DMS153 treated with DMSO at 0.1 percent for 48 hours (cell line): ENCODE data around the gene B9D2.
"Not testable (repeated sequence)": the region's sequence is repeated elsewhere in the genome, so short reads cannot be mapped to it uniquely, and the experiment has no call there.

Source experiments
- DNase-seq: peaks from one replicate; lab custom pipeline; 2025; ENCODE audit not compliant: unreplicated experiment; lab: John Stamatoyannopoulos, UW

Gene B9D2, protein sequence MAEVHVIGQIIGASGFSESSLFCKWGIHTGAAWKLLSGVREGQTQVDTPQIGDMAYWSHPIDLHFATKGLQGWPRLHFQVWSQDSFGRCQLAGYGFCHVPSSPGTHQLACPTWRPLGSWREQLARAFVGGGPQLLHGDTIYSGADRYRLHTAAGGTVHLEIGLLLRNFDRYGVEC

DNA sequence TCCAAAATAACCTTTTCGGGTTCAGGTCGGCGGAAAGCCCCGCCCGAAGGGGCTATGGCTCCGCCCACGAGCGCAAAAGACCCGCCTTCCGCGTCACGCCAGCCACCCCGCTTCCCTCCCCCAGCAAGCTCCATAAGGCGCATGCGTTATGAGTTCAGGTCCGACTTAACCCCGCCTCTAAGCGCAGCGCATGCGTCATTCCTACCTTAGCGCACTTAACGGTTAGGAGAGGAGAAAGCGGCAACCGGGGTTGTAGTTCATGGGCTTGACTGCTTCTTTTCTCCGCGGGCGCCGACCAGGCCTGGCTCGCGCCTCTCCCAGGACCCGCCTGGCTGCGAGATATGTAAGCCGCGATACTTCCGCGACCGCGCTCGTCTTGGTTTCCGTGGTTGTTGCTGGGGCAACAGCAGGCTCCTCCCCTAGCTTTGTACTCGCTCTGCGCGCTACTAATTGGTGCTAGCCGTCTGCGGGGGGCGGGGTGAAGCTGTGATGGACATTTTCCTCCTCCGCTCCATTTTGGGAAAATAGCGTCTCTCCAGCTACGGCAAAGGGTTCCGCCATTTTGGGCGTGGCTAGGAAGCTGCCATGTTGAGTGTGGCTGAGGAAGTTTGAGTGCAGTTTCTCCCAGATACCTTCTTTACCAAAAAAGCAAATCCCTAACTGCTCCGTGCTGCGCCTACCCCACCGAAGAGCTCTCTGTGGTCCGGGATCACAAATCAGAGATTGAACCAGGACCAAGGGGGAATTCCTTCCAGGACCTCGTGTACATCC, at the start of gene B9D2:
Gene B9D2, minus strand, starts transcription at position 397 of the 771 bp plus-strand sequence. CDS start 630 bp downstream, outside the sequence.
- DNase-seq = peak; percentile 97

DNA sequence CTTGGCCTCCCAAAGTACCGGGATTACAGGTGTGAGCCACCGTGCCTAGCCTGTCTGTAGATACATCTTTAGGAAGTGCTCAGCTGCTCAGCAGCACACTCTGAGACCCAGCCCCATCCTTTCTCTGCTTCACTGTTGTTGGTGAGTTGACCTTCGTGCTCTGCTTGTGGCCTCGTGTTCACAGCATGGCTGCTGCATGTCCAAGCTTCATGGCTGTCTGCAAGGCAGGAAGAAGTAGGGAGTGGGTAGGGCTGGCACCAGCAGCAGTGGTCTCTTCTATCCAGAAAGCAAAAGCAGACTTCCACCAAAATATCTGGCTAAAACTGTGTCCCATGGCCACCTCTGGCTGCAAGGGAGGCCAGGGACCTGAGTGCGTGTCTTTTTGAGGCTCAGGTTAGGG, 49.0 kb upstream of the B9D2 start:
- no peak for DNase-seq

DNA sequence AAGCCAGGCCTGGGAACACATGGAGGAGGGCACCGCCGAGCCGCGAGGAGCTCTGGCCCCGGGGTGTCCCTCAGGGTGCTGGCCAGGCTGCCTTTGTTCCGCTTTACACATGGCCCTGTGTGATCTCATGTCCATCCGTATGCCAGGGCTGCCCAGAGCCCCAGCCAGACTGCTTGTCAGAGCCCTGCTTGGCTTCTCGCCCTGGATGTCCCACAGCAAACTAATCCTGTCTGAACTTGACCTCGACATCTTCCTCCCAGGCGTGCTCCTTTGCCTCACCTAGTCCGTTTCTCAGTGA, 48.0 kb upstream of the B9D2 start:
- no peak for DNase-seq

DNA sequence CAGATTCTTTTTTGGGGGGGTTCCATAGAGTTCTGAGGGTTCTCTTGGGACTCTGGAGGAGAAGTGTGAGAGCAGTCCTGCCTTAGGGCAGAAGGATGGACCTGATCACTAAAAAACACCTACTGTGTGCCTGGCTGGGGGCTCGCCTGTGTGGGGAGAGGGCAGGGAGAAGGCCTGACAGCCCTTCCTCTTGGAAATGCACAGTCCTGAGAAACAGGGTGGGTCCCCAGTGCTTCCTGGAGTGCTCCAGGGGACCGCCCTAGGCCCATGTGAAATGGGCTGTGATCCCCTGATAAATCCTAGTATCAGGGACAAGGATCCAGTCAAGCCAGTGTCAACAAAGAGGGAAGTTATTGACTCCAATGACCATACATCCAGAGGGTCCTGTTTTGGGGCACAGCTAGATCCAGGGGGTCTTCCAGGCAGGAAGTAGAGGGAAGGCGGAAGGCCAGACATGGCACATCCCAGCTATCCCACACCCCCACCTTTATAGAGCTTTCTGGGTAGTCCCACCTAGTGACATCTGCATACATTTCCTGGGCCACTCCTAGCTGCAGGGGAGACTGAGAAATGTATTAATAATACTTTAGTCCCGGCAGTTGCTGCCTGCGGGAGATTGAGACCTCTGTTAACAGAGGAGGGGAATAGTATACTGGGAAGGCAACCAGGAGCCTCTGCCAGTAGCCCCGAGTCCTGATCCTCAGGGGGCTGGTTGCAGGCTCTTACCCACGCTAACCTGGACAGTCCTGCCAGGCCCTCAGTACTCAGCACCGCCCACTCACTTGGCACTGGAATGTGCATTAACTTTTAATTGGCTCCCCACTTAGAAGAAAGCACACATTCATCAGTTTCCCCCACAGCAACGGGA, 47.4 kb upstream of the B9D2 start:
- no peak for DNase-seq

DNA sequence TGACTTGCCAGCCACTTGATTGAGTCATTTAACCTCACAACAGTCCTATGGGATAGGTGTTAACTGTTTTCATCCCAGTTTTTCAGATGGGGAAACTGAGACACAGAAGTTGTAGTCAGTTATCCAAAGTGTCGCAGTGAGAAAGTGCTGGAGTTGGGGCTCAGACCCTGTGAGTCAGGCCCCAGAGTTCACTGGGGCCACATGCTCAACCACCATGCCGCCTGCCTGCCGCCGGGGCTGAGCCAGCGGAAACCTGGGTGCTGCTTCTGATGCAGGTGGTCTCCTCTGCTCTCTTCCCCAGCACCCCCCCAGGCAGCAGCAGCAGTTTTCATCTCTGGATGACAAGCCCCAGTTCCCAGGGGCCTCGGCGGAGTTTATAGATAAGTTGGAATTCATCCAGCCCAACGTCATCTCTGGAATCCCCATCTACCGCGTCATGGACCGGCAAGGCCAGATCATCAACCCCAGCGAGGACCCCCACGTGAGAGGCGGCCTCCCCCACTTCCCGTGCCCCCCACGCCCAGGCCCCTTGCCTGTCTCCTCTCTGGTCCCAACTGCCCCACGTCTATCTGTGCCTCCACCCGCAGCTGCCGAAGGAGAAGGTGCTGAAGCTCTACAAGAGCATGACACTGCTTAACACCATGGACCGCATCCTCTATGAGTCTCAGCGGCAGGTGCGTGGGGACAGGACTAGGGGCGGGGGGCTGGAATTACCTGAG, 46.5 kb upstream of the B9D2 start:
- no peak for DNase-seq

DNA sequence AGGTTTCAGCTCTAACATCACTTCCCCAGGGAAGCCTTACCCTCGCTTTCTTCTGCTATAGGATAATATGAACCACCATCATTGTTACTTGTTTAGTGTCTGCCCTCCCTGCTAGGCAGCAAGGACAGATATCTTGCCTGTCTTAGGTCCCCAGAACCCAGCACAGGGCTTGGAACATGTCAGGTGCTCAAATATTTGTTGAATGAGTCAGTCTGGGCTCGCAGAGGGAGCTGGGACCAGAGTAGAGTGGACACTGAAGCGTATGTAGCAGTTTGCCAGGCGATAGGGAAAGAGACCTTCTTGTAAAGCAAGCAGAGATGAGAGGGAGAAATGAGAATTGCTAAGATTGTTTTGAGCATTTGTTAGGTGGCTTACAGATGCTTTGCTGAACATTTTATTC, 45.3 kb upstream of the B9D2 start:
- DNase-seq = no peak

DNA sequence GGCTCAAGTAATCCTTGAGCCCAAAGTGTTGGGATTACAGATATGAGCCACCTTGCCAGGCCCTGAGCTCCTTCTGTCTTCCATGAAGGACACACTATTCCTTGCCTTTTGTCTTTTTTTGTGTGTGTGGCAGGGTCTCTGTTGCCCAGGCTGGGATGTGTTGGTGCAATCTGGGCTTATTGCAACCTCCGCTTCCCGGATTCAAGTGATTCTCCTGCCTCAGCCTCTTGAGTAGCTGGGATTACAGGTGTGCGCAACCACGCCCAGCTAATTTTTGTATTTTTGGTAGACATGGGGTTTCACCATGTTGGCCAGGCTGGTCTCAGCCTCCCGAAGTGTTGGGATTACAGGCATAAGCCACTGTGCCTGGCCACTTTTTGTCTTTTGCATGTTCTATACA, 44.9 kb upstream of the B9D2 start:
- DNase-seq = not testable (repeated sequence)

DNA sequence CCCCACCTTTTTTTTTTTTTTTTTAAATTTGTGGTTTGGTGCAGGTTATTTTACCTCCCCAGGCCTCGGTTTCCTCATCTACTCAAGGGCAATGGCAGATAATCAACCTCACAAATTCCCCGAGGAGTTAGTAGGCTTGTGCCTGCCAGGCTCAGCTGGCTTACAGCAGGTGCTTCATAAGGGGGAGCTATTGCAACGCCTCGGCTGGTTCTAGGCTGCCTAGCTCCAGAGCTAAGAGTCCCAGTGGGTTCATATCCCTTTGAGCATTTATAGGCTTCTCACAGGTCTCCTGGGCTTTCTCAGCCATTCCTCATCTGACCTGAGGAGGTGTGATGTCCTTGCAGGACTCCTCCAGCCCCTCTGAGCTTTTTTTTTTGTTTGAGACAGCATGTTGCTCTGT, 44.3 kb upstream of the B9D2 start:
- DNase-seq = no peak

DNA sequence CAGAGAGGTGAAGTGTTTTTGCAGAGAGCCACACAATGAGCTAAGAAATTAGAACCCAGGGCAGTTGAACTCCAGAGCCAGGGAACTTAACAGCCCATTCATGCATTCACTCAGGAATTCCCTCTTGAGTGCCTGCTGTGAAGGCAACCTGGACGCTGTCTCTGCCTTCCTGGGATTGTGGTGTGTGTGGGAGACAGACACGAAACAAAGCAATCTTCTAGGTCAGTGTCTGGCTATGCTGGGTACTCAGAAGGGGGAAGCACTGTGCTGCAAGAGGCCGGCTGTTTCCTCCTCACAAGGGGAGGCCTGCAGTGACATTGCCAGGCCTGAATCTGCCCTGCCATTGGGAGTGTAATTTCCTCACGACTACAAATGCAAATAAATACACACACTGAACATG, 43.3 kb upstream of the B9D2 start:
- DNase-seq = no peak

DNA sequence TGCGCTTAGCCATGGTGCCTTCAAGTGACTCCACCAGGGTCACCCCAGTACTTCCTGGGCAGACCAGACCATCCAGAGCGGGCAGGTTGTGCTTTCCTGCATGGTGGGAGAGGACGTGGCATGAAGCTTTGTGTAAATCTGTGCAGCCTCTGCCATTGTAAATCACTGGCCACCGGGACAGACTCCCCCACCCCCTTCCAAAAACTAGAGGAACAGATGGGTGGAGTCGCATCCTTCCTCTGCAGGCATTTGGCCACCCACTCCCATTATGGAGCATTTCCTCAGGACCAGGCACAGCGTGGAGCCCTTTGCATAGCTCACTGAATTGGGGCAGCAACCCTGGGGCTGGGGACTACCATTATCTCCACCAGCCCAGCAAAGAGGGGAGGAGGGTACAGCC, 41.8 kb upstream of the B9D2 start:
- DNase-seq = no peak

DNA sequence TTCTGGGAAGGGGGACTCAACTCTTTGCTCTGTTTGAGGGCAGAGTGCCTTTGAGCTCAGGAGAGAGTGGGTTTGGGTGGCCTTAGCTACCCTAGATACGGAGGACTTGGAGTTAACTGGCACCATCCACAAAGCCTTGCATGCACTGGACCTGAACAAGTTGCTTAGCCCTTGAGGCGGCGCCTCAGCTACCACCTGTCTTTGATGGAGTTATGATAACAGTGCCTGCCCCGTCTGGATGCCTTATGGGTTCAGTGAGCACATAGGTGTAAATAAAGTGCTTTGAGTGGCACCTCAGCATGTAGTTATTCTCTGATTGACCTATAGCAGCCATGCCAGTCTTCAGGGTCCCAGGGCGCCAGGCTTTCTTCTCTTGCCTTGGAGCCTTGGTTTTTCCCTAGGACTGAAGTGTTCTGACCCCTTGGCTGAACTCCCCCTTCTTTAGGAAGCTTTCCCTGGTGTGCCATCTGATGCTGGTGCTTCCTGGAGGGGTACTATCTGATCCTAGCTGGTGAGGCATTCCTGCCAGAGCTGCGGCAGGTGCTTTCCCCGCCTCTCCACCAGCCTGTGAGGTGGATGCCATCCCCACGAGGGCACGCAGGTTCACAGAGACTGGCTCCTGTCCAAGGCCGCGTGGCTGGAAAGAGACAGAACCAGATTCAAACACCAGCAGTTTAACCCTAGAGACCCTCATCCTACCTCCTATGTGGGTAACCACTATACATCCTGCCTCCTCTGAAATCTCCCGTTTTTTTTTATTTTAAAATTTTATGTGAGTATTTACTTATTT, 39.4 kb upstream of the B9D2 start:
- no peak for DNase-seq

DNA sequence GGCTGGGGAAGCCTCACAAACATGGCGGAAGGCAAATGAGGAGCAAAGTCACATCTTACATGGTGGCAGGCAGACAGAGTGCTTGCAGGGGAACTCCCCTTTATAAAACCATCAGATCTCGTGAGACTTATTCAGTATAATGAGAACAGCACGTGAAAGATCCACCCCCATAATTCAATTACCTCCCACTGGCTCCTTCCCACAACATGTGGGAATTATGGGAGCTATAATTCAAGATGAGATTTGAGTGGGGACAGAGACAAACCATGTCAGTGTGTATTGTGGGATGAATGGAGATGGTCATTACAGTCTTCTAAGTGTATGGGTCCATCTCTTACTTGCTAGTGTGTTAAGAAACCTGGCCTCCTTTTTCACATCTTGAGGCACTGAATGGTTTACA, 38.1 kb upstream of the B9D2 start:
- no peak for DNase-seq

DNA sequence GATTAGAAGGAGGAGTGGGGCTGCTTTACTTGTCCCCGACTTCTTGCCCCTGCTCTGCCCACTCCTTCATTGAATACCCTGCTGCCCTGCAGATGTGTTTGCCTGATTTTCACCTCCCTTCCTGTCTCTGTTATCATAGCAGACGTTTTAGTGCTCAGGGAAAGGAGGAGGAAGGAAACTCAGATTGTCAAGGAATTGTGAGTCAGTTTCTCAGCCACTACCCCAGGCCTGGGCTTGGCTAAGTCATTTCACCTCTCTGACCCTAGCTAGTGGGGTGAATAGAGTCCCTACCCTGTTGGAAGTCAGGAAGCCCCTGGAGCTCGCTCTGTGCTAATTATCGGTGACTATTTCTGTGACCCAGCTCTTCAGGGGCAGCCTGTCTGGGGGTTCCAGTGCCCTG, 37.5 kb upstream of the B9D2 start:
- no peak for DNase-seq

DNA sequence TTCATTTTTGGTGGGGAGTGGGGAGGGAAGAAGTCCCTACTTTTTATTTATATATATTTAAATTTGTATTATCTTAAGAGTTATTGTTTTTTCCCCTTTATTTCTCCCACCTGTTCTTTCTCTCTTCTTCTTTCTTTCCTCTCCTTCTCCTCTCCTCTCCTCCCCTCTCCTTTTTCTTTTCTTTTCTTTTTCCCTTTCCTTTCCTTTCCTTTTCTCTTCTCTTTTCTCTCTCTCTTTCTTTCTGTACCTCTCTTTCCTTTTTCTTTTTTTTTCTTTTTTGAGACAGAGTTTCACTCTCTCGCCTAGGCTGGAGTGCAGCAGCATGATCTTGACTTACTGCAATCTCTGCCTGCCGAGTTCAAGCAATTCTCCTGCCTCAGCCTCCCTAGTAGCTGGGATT, 35.6 kb upstream of the B9D2 start:
- DNase-seq = no peak

DNA sequence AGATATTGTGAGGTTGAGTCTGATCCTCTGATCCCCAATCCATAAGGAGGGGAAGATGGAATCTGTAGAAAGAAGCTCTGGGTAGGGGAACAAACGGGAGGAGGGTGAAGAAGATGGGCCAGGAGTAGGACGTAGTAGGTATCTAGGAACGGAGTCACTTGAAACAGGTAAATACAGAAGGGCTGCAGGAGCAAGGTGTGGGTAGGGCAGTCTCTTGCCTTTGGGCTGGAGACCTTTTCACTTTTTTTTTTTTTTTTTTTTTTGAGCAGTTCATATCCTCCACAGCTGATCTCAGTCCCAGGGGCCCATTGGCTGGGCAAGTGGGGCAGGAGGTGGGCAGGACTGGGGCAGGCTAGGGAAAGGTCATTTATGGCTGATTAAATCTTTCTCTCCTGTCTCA, 35.1 kb upstream of the B9D2 start:
- DNase-seq = no peak

DNA sequence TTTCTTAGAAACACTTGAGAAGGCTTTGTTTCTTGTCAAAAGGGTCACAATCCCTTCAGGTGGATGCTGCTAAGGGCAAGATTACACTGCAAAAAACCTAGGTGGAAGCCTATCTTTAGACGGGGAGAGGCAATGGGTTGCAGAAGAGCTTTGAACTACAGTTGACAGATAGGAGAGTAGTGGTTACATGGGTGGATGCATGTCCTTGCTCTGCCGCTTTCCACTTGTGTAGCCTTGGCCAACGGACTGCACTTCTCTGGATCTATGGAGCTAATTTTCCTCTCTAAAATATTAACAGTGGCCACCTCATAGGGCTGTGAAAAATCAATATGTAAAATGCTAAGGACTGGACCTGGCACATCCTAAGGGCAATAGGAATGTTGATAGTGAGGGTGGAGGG, 34.6 kb upstream of the B9D2 start:
- no peak for DNase-seq

DNA sequence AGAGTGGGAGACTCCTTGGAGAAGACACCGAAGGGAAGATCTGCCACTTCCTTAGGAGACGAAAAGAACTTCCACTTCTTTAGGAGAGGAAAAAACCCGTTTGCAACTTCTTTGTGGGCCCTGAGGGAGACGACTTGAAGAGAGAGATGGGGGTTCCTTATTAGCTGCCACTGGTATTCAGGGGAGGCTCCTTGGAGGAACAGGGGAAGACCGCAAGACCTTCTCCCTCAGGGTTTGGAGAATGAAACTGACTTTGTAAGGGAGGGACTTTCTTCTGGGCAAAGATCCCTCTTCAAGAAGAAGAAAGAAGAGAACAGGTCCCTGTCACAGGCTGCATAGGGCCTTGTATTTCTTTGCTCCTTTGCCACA, 34.1 kb upstream of the B9D2 start:
- DNase-seq = no peak

DNA sequence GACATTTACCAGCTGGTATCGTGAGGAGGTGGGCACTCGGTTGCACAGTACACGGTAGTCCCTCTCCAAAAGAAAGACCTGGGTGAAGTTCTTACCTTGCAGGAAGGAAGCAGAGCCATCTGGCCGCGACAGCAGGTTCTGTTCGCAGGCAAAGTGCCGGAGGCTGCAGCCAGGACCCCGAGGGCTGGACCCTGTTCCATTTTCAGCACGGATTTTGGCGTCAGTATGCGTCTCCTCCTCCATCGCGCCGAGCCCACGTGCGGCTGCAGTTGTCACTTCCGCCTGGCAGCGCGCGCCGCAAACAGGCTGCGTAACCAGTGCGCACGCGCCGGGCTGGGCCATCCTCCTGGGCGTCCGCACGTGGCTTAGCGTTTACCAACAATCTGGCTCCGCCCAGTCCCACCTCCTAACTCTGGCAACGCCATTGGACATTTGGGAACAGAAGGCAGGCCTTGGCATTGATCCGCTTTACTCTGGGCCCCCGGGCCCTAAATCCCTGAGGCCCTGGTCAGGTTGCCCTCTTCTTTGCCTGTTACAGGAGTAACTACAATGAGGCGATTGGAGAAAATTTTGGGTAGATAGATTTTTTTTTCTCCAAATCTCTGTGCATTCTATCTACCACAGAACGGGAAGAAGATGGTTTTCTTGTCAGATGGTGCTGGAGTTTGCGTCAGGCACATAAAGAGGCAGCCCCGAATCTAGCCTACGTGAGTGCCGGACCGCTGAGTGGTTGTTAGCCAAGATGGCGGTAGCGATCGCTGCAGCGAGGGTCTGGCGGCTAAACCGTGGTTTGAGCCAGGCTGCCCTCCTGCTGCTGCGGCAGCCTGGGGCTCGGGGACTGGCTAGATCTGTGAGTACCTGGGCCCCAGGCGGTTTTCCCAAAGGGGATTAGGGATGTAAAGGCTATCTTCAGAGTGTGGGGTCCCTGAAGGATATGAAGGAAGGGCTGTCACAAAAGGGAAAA, 33.4 kb upstream of the B9D2 start, which contains the start of the genes BCKDHA and EXOSC5:
Gene BCKDHA, plus strand, starts transcription at position 733 of the 964 bp plus-strand sequence. Its CDS starts 10 bp downstream, at position 743.
Gene EXOSC5, minus strand, starts transcription at position 274 of the 964 bp plus-strand sequence. Its CDS starts 31 bp downstream, at position 243.
- peak; percentile 99 for DNase-seq

DNA sequence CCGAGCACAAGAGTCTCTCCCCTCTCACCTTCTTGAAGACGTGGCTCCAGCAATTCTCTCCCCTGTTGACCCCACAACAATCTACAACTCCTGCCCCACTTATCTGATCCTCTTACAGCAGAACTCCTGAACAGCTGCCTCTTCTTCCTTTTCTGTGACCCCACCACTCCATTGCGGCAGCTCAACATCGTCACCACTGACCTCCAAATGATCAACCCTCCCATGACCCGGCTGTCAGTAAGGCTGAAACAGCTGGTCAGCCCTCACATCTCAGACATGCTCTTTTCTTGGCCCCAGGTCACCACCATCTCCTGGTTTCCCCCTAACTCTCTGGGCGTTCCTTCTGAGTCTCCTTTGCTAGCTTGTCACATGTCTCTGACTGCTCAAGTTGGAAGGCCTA, 31.4 kb upstream of the B9D2 start:
- DNase-seq = no peak
